ENCODE results near the gene ZNF804A. TPM values are rescaled to one million over a fixed set of nuclear protein-coding genes. Genes with fewer than 3 reads are reported as not detected.

ZNF804A gene
- total and polyA plus RNA-seq, 4 donors: 0.17 to 0.52 (median 0.26) TPM

- WGBS, 2 donors: 48 to 59% methylated on average over 1 of the region's 1 CpG
Measured at GRCh38 chr2:184564092-184564491, 34.2 kb upstream of the ZNF804A start.

GRCh38 chr2:184566716-184567115 is 31.6 kb upstream of the ZNF804A start:
- Histone ChIP-seq H3K27me3 (ENCODE audit: control insufficient read depth in 3 of 3, insufficient read depth in 3 of 3, low read length in 2 of 3) (no peaks in the 10 kb centered on the region), H3K27ac (ENCODE audit: low read depth in 1 of 2, low read length in 1 of 2) (no peak overlapping the region), H3K36me3 (ENCODE audit: control insufficient read depth in 4 of 4, insufficient read depth in 4 of 4, low read length in 4 of 4) (no peaks in the 10 kb centered on the region), H3K4me1 (ENCODE audit: control insufficient read depth in 5 of 5, insufficient read depth in 5 of 5, low read length in 5 of 5) (peaks cover 0 to 1% (median 0%) of the 10 kb centered on the region in 5 donors), H3K9ac (ENCODE audit: insufficient read depth in 1 of 2, low read length in 2 of 2) (no peak overlapping the region), H3K4me3 (no peak overlapping the region), H3K9me3 (ENCODE audit: control insufficient read depth in 4 of 4, insufficient read depth in 3 of 4, low read length in 3 of 4) (no peaks in the 10 kb centered on the region)
- DNase-seq (no peak), ATAC-seq (ENCODE audit: insufficient read depth, low FRiP score) (no peak)
- 86 to 95% methylated on average over 3 of the region's 3 CpGs for WGBS, 2 donors
- TF ChIP-seq CTCF (IDR thresholded peaks at IDR 0.05; ENCODE audit: control extremely low read depth, extremely low read depth): no peak

More at GRCh38 chr2:184564092-184564491, 34.2 kb upstream of the ZNF804A start:
- H3K27ac ChIP-seq (ENCODE audit: low read depth in 1 of 2, low read length in 1 of 2): no peak overlapping the region
- H3K9me3 ChIP-seq (ENCODE audit: control insufficient read depth in 4 of 4, insufficient read depth in 3 of 4, low read length in 3 of 4): peaks cover 0 to 3% (median 0%) of the 10 kb centered on the region in 4 donors
- H3K27me3 ChIP-seq (ENCODE audit: control insufficient read depth in 3 of 3, insufficient read depth in 3 of 3, low read length in 2 of 3): no peaks in the 10 kb centered on the region
- no peak overlapping the region for H3K4me3 ChIP-seq
- DNase-seq: no peak
- no peak overlapping the region for H3K9ac ChIP-seq (ENCODE audit: insufficient read depth in 1 of 2, low read length in 2 of 2)
- H3K4me1 ChIP-seq (ENCODE audit: control insufficient read depth in 5 of 5, insufficient read depth in 5 of 5, low read length in 5 of 5): peaks cover 0 to 1% (median 0%) of the 10 kb centered on the region in 5 donors
- no peak for ATAC-seq (ENCODE audit: insufficient read depth, low FRiP score)
- no peaks in the 10 kb centered on the region for H3K36me3 ChIP-seq (ENCODE audit: control insufficient read depth in 4 of 4, insufficient read depth in 4 of 4, low read length in 4 of 4)
- no peak for TF ChIP-seq CTCF (IDR thresholded peaks at IDR 0.05; ENCODE audit: control extremely low read depth, extremely low read depth)

- 90 to 93% methylated on average over 1 of the region's 1 CpG for WGBS, 2 donors
Measured at GRCh38 chr2:184577056-184577455, 21.3 kb upstream of the ZNF804A start.

More at GRCh38 chr2:184577056-184577455, 21.3 kb upstream of the ZNF804A start:
- no peaks in the 10 kb centered on the region for H3K27me3 ChIP-seq (ENCODE audit: control insufficient read depth in 3 of 3, insufficient read depth in 3 of 3, low read length in 2 of 3)
- H3K9me3 ChIP-seq (ENCODE audit: control insufficient read depth in 4 of 4, insufficient read depth in 3 of 4, low read length in 3 of 4): no peaks in the 10 kb centered on the region
- H3K27ac ChIP-seq (ENCODE audit: low read depth in 1 of 2, low read length in 1 of 2): no peak overlapping the region
- no peak for DNase-seq
- no peaks in the 10 kb centered on the region for H3K36me3 ChIP-seq (ENCODE audit: control insufficient read depth in 4 of 4, insufficient read depth in 4 of 4, low read length in 4 of 4)
- no peak for ATAC-seq (ENCODE audit: insufficient read depth, low FRiP score)
- no peak overlapping the region for H3K4me3 ChIP-seq
- no peak overlapping the region for H3K9ac ChIP-seq (ENCODE audit: insufficient read depth in 1 of 2, low read length in 2 of 2)
- TF ChIP-seq CTCF (IDR thresholded peaks at IDR 0.05; ENCODE audit: control extremely low read depth, extremely low read depth): no peak
- no peaks in the 10 kb centered on the region for H3K4me1 ChIP-seq (ENCODE audit: control insufficient read depth in 5 of 5, insufficient read depth in 5 of 5, low read length in 5 of 5)

Measured in lung (tissue), 12 donors.